Measurements from ENCODE around the gene TOX2.

TOX2 gene

GRCh38 chr20:43974695-43975094 is 60.0 kb downstream of the TOX2 start:
- in situ Hi-C loops (cut with HindIII; ENCODE audit: low sequenced_read_pairs) = no loop called here

- in situ Hi-C loops (cut with HindIII; ENCODE audit: low sequenced_read_pairs) = no loop called here
Measured at GRCh38 chr20:43975096-43975768, 60.6 kb downstream of the TOX2 start.

- in situ Hi-C loops (cut with HindIII; ENCODE audit: low sequenced_read_pairs) = no loop called here
Measured at GRCh38 chr20:43976547-43976946, 61.9 kb downstream of the TOX2 start.

DNA sequence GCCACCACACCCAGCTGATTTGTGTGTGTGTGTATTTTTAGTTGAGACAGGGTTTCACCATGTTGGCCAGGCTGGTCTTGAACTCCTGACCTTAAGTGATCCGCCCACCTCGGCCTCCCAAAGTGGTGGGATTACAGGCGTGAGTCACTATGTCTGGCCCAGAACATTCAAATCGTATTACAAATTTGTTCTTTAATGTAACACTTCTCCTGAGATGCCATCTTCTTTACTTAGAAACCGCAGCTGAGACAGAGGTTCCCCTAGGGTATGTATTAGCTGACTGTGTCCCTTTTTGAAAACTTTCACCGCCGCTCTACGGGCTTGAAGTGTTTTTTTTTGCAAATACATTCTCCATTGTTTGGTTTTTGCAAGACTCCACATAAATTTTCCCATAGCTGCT is 62.6 kb downstream of the TOX2 start:
- in situ Hi-C loops (cut with HindIII; ENCODE audit: low sequenced_read_pairs) = no loop called here

DNA sequence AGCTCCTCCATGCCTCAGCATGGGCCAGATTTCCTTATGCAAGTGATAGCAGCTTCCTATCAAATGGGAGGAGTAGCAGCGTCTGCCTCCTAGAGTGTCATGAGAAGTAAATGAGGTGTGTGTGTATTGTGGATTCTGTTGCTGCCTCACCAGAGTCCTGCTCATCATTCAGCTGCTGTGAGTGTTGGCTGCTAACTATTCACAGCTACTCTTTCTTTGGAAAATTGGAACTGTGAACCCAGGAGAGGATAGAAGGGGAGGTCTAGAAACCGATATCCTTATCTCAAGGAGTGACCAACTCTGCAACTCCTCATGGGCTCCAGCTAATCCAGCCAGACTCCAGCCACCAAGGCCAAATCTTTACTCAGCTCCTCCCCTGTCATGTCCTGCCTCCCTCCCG is 63.3 kb downstream of the TOX2 start:
- in situ Hi-C loops (cut with HindIII; ENCODE audit: low sequenced_read_pairs) = no loop called here

DNA sequence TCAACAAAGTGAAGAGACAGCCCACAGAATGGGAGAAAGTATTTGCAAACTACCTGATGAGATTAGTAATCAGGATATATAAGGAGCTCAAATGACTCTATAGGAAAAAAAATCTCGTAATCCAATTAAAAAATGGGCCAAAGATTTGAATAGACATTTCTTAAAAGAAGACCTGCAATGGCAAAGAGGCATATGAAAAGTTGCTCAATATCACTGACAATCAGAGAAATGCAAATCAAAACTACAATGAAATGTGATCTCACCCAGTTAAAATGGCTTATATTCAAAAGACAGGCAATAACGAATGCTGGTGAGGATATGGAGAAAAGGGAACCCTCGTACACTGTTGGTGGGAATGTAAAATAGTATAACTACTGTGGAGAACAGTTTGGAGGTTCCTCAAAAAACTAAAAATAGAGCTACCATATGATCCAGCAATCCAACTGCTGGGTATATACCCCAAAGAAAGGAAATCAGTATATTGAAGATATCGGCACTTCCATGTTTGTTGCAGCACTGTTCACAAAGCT is 65.0 kb downstream of the TOX2 start:
- in situ Hi-C loops (cut with HindIII; ENCODE audit: low sequenced_read_pairs) = no loop called here

DNA sequence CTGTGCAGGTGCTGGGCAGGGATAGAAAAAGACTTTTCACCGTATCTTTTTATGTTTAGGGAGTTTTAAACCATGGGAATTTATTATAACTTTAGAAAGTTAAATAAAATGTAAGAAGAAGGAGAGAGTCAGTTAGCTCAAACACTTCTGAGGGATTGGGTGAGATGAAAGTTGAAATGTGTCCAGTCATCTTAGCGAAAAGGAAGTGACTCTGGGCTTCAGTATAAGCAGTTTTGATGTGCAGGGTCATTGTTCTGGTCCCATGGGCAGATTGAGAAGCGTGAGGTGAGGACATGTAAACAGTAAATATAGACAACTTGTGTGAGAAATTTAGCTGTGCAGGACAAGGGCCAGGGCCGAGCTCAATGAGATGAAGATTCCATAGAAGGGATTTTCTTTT is 66.9 kb downstream of the TOX2 start:
- in situ Hi-C loops (cut with HindIII; ENCODE audit: low sequenced_read_pairs) = no loop called here

DNA sequence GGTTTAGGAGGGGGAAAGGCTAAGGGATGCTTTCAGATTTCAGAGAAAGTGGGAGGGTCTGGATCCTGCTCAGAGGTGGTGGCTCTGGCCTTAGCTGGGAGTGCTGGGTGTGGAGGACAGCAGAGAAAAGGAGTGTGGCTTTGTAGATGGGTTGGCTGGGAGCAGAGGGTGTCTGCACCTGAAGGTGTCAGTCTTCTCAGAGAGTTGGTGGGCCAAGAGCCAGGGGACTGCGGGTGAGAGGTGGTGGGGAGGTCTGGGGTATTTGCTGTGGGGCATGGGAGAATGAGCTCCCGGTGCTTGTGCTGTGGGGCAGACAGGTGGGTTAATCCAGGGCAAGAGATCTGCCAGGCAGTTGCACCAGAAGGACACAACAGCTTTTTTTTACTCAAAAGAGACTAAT is 67.4 kb downstream of the TOX2 start:
- in situ Hi-C loops (cut with HindIII; ENCODE audit: low sequenced_read_pairs) = no loop called here

DNA sequence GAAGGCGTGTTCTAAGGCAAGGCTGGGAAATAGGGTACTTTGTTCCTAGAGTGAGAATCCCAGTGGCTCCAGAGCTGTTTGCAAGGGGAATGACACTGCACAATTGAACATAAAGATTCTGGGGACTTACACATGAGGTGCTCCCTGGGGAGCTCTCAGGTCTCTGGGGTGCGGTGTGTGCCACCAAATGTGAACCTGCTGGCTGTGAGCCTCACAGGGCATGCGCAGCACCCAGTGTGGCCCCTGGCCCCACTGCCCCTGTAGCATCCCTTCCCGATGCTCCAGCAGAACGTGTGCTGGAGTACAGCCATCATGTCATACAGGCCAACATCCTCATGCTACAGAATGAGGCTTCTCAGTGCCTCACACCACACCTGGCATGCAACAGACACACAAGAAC is 68.2 kb downstream of the TOX2 start:
- in situ Hi-C loops (cut with HindIII; ENCODE audit: low sequenced_read_pairs) = no loop called here

DNA sequence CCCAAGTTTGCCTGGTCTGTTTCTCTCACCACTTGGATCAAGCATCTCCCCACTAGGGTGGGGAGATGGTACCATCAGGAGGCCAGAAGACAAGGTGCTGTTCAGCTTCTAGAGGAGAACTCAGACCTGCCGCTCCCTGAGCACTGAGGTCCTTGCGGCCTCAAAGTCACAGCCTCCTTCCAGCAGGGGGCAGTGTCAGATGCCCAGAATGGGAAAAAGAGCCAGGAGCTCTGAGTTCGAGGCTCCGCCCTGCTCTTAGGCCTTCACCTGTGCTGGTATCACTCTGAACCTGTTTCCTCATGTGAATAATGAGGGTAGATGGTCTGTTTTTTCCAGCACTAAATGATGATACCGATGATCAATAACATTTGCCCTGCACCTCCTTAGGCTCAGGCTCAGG is 68.7 kb downstream of the TOX2 start:
- in situ Hi-C loops (cut with HindIII; ENCODE audit: low sequenced_read_pairs) = no loop called here

DNA sequence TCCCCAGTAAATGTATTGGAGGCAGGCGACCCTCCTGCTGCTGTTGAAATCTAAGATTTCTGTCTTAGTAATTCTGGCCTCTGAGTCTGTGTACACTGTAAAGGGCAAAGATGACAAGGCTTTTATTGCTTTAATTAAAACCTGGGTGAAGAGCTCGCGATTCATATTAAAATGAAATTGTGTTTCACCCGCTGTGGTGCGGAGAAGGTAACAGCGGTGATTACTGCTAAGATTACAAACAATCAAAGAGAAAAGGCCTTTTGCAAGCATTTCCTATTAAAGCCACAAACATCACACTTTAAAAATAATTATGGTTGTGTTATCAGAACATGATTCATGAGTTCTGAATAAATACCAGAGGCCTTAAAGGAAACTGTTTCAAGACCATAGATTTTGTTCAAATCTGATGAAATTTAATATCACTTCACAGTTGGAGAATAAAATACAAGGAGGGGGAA is 69.3 kb downstream of the TOX2 start:
- in situ Hi-C loops (cut with HindIII; ENCODE audit: low sequenced_read_pairs) = no loop called here

- in situ Hi-C loops (cut with HindIII; ENCODE audit: low sequenced_read_pairs) = no loop called here
Measured at GRCh38 chr20:43984587-43984986, 69.9 kb downstream of the TOX2 start.

- in situ Hi-C loops (cut with HindIII; ENCODE audit: low sequenced_read_pairs) = no loop called here
Measured at GRCh38 chr20:43985121-43985520, 70.5 kb downstream of the TOX2 start.

- in situ Hi-C loops (cut with HindIII; ENCODE audit: low sequenced_read_pairs) = no loop called here
Measured at GRCh38 chr20:43985608-43986316, 71.1 kb downstream of the TOX2 start.

GRCh38 chr20:43987018-43987417 is 72.4 kb downstream of the TOX2 start:
- in situ Hi-C loops (cut with HindIII; ENCODE audit: low sequenced_read_pairs) = no loop called here

GRCh38 chr20:43987531-43987930 is 72.9 kb downstream of the TOX2 start:
- in situ Hi-C loops (cut with HindIII; ENCODE audit: low sequenced_read_pairs) = no loop called here

- in situ Hi-C loops (cut with HindIII; ENCODE audit: low sequenced_read_pairs) = no loop called here
Measured at GRCh38 chr20:43988451-43988850, 73.8 kb downstream of the TOX2 start.

DNA sequence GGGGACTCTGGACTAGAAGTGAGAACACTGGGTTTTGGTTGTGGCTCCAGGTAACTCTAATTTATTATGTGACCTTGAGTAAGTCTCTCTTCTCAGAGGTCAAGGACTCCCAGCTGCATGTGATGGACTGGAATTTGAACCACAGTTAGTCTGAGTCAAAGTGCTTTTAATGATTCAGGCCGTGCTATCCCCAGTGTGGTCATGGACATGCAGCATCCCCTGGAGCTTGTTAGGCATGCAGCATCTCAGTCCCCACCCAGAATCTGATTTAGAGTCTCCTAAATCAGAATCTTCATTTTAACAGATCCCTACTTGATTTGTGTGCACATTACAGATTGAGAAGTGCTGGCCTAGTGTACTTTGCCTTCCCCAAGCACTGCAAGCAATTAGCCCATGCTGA is 74.2 kb downstream of the TOX2 start:
- in situ Hi-C loops (cut with HindIII; ENCODE audit: low sequenced_read_pairs) = no loop called here

DNA sequence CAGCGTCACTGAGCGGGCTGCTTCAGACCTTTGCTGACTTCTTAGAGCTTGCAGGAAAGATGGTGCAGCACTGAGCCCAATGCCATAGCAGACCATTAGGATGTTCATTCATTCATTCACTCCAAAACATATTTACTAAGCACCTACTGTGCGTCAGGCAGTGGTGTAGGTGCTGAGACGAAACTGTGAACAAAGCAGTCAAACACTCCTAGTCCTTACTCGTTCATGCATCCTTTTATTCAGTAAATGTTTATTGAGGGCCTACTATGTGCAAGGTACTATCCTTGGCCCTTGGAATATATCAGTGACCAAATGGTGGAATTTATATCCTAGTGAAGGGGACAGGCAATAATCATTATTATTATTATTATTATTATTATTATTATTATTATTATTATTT is 76.6 kb downstream of the TOX2 start:
- in situ Hi-C loops (cut with HindIII; ENCODE audit: low sequenced_read_pairs) = no loop called here

- in situ Hi-C loops (cut with HindIII; ENCODE audit: low sequenced_read_pairs) = no loop called here
Measured at GRCh38 chr20:43991982-43992381, 77.3 kb downstream of the TOX2 start.

- in situ Hi-C loops (cut with HindIII; ENCODE audit: low sequenced_read_pairs) = no loop called here
Measured at GRCh38 chr20:43992885-43993284, 78.2 kb downstream of the TOX2 start.

DNA sequence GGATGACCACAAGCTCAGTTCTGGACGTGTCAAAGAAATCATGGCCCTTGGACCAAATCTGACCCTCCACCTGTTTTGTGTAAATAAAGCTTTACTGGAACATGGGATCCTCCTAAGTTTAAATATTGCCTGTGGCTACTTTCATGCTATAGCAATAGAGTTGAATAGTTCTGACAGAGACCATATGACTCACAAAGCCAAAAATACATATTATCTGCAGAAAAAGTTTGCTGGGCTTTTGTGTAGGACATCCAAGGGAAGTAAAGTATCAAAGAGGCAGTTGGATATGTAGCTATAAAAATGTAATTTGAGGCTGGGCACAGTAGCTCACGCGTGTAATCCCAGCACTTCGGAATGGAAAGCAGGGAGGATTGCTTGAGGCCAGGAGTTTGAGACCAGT is 78.9 kb downstream of the TOX2 start:
- in situ Hi-C loops (cut with HindIII; ENCODE audit: low sequenced_read_pairs) = no loop called here

Measured in DLD1 (cell line).